Measurements from ENCODE around the gene NHLRC4. TPM values are rescaled to one million over a fixed set of nuclear protein-coding genes. Genes with fewer than 3 reads are reported as not detected.

The NHLRC4 gene
- total RNA-seq, 1 donor from 2014 or later: 1.0 TPM

DNA sequence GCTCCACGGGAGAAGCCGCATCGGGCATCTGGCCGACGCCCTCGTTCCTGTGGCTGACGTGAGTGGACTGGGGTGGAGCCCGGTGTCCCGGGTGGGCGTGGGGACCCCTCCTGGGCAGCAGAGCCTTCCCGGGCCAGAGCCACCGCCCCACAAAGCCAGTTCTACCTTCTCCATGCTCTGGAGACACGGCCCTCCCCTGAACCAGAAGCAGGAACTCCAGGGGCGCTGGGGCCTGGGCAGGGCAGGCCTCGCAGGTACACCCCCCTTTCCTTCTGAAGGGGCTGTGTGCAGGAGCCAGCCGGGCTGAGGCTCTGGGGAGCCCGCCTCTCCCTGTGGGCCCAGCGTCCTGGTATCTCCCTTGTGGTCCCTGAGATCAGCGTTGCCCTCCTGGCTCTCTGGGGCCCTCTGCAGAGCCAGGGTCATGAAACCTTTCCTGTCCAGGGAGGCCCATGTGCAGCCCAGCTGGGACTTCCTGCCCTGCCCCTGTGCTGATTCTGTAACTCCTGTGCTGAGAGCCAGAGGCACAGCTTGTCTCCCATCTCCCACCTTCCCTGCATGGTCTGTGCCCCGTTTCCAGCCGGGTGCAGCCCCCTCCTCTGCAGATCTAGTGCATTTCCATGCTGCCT, 9.5 kb downstream of the NHLRC4 start:
- intact Hi-C loops (cut with micrococcal nuclease): no loop called here
- no peak for DNase-seq
- no peak overlapping the region for H3K4me3 Mint-ChIP-seq
- CTCF ChIA-PET: no interaction called here
- POLR2A ChIA-PET: interaction anchor here (1.1 kb wide), 1 partner anchor 49 kb away, joined by 3 read pairs; the partner anchor contains the start of gene CAPN15
- TF ChIP-seq, protein P1, sequence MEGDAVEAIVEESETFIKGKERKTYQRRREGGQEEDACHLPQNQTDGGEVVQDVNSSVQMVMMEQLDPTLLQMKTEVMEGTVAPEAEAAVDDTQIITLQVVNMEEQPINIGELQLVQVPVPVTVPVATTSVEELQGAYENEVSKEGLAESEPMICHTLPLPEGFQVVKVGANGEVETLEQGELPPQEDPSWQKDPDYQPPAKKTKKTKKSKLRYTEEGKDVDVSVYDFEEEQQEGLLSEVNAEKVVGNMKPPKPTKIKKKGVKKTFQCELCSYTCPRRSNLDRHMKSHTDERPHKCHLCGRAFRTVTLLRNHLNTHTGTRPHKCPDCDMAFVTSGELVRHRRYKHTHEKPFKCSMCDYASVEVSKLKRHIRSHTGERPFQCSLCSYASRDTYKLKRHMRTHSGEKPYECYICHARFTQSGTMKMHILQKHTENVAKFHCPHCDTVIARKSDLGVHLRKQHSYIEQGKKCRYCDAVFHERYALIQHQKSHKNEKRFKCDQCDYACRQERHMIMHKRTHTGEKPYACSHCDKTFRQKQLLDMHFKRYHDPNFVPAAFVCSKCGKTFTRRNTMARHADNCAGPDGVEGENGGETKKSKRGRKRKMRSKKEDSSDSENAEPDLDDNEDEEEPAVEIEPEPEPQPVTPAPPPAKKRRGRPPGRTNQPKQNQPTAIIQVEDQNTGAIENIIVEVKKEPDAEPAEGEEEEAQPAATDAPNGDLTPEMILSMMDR (IDR thresholded peaks at IDR 0.05): no peak
- H3K9me3 Mint-ChIP-seq: no peaks in the 10 kb centered on the region
- peaks cover 6% of the 10 kb centered on the region for H3K4me1 Mint-ChIP-seq
- ATAC-seq (ENCODE audit: low read depth): no peak
- H3K27ac Mint-ChIP-seq: no peak overlapping the region
- H3K27me3 Mint-ChIP-seq: no peaks in the 10 kb centered on the region
- H3K36me3 Mint-ChIP-seq (ENCODE audit: low read depth): peaks cover 2% of the 10 kb centered on the region

DNA sequence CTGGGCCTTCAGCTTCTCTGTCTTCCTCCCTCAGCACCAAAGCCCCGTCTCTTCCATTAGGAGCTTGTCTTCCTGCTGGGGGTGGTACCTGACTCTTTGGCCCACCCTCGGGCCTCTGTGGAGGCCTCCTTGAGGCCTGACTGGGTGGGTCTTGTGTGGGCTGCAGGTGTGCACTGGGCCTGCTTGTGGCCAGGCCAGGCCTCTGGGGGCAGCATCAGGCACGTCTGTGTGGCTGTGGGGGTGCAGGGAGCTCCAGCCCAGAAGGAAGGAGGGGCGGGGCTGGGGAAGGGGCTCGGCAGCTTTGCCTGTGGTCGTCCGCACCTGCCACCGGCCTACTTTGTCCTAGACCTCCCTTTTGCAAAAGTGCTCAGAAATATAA, 10.0 kb downstream of the NHLRC4 start:
- ATAC-seq (ENCODE audit: low read depth): no peak
- TF ChIP-seq, protein P1 (IDR thresholded peaks at IDR 0.05): no peak

DNA sequence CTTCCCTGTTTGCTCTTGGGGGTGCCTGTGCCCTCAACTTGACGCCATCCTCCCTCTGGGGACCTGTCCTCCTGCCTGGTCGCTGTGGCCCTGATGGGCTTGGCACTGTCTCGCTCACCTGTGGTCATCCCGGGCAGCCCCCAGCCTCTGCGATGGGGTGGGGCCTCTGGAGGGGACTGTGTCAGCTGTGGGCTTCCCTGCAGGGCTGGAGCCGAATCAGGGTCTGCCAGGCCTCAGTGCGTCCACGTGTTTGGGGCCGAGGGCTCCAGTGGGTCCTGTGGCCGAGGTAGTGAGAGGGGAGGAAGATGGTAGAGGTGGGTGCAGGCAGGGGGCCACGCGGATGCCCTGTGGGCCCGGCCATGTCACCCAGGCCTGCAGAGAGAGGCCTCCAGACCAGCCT, 11.0 kb downstream of the NHLRC4 start:
- Mint-ChIP-seq H3K4me1 (peaks cover 2% of the 10 kb centered on the region), H3K27me3 (no peaks in the 10 kb centered on the region), H3K9me3 (no peaks in the 10 kb centered on the region), H3K4me3 (no peak overlapping the region), H3K36me3 (ENCODE audit: low read depth) (no peaks in the 10 kb centered on the region), H3K27ac (no peak overlapping the region)
- intact Hi-C loops (cut with micrococcal nuclease): loop anchor here (2.0 kb wide), 4 partner anchors 33 to 211 kb away; partner anchors contain the start of genes CHTF18, CIAO3, RHOT2 and RPUSD1
- TF ChIP-seq, protein P1 (IDR thresholded peaks at IDR 0.05): no peak
- ChIA-PET CTCF (no interaction called here), POLR2A (no interaction called here)
- DNase-seq (no peak), ATAC-seq (ENCODE audit: low read depth) (no peak)

More for the DNA sequence above, 10.0 kb downstream of the NHLRC4 start:
- no peak overlapping the region for H3K27ac Mint-ChIP-seq
- no peak overlapping the region for H3K4me3 Mint-ChIP-seq
- CTCF ChIA-PET: no interaction called here
- no peaks in the 10 kb centered on the region for H3K27me3 Mint-ChIP-seq
- no peak for DNase-seq
- POLR2A ChIA-PET: interaction anchor here (1.1 kb wide), 1 partner anchor 50 kb away, joined by 3 read pairs; the partner anchor contains the start of gene CAPN15
- peaks cover 1% of the 10 kb centered on the region for H3K36me3 Mint-ChIP-seq (ENCODE audit: low read depth)
- intact Hi-C loops (cut with micrococcal nuclease): no loop called here
- H3K9me3 Mint-ChIP-seq: no peaks in the 10 kb centered on the region
- H3K4me1 Mint-ChIP-seq: peaks cover 2% of the 10 kb centered on the region

DNA sequence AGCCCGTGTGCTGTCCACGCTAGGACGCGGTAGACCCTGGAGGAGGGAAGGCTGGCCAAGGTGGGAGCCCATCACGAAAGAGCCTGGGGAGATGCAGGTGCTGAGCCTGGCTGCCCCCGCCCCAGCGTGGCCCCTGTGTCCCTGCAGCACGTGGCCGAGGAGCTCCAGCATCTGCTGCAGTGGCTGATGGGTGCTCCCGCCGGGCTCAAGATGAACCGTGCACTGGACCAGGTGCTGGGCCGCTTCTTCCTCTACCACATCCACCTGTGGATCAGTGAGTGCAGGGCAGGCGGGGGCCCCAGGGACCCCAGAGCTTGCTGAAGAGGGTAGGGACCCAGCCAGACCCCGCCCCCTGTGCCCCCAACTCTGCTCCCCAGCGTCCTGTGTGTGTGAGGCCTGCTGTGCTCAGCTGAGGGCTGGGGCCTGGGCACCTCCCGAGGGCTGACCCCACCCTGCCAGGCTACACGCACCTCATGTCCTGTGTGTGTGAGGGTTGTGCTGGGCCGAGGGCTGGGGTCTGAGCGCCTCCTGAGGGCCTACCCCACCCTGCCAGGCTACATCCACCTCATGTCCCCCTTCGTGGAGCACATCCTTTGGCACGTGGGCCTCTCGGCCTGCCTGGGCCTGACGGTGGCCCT, 11.5 kb downstream of the NHLRC4 start:
- ChIA-PET CTCF (interaction anchor here (1.0 to 1.5 kb wide), 2 partner anchors 32 to 88 kb away, joined by 3 to 4 read pairs; no protein-coding TSS in a partner anchor), POLR2A (interaction anchor here (1.0 to 1.6 kb wide), 3 partner anchors 10 to 41 kb away, joined by 3 to 5 read pairs (median 3); no protein-coding TSS in a partner anchor)
- H3K36me3 Mint-ChIP-seq (ENCODE audit: low read depth): no peaks in the 10 kb centered on the region
- peaks cover 2% of the 10 kb centered on the region for H3K4me1 Mint-ChIP-seq
- TF ChIP-seq, protein P1 (IDR thresholded peaks at IDR 0.05): no peak
- intact Hi-C loops (cut with micrococcal nuclease): loop anchor here (2.0 kb wide), 4 partner anchors 32 to 210 kb away; partner anchors contain the start of genes CHTF18, CIAO3, RHOT2 and RPUSD1
- H3K27ac Mint-ChIP-seq: no peak overlapping the region
- H3K4me3 Mint-ChIP-seq: no peak overlapping the region
- no peaks in the 10 kb centered on the region for H3K9me3 Mint-ChIP-seq
- no peaks in the 10 kb centered on the region for H3K27me3 Mint-ChIP-seq
- ATAC-seq (ENCODE audit: low read depth): no peak
- no peak for DNase-seq

DNA sequence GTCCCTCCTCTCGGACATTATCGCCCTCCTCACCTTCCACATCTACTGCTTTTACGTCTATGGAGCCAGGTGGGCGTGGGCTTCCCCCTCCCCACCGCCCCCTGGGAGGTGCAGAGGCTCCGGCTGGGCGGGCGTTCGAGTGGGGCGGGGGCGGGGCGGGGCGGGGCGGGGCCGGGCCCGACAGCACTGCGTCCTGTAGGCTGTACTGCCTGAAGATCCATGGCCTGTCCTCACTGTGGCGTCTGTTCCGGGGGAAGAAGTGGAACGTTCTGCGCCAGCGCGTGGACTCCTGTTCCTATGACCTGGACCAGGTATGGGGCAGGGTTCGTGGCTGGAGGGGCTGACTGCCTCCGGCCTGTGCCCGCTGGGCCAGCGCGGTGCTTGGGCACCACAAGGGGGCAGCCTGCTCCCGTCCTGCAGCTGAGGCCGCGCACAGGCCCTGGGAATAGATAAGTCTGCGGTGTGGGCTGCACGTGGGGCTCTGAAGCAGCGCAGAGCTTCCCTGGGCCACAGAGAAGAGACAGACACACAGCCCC, 12.1 kb downstream of the NHLRC4 start:
- CTCF ChIA-PET: interaction anchor here (0.6 to 1.5 kb wide), 4 partner anchors 10 to 87 kb away, joined by 3 to 4 read pairs (median 4); partner anchors contain the start of gene METTL26
- peaks cover 2% of the 10 kb centered on the region for H3K4me1 Mint-ChIP-seq
- DNase-seq (peak; percentile 82), ATAC-seq (ENCODE audit: low read depth) (peak; percentile 95)
- TF ChIP-seq, protein P1 (IDR thresholded peaks at IDR 0.05): no peak
- intact Hi-C loops (cut with micrococcal nuclease): loop anchor here (1.0 to 2.0 kb wide), 6 partner anchors 32 to 210 kb away; partner anchors contain the start of genes CHTF18, CIAO3, RHOT2 and RPUSD1
- H3K9me3 Mint-ChIP-seq: no peaks in the 10 kb centered on the region
- POLR2A ChIA-PET: interaction anchor here (0.5 to 1.6 kb wide), 4 partner anchors 10 to 428 kb away, joined by 3 to 5 read pairs (median 4); no protein-coding TSS in a partner anchor
- H3K27me3 Mint-ChIP-seq: no peaks in the 10 kb centered on the region
- no peak overlapping the region for H3K27ac Mint-ChIP-seq
- H3K4me3 Mint-ChIP-seq: peak overlapping the region; percentile 50
- no peaks in the 10 kb centered on the region for H3K36me3 Mint-ChIP-seq (ENCODE audit: low read depth)

All from activated B cell treated with CpG ODN at 0.5 μM for 24 hours (primary cell).